HepG2 (cell line): ENCODE measurements around the gene SNHG17. TPM values are rescaled to one million over a fixed set of nuclear protein-coding genes. Genes with fewer than 3 reads are reported as not detected.

Experiments used
- GATAD1 ChIP-seq: IDR thresholded peaks from 2 replicates; pipeline ENCODE4 v1.6.1; 2016; ENCODE audit warnings: missing genetic modification reagents, missing compliant biosample characterization
- GTF2F1 ChIP-seq: fragments of 150-350 bp; IDR thresholded peaks from 2 replicates; pipeline ENCODE4 v1.6.1; 2014; ENCODE audit warnings: low read length
- GZF1 ChIP-seq: sonication (generic); formaldehyde crosslinking; IDR thresholded peaks from 2 replicates; pipeline ENCODE4 v1.5.1; 2020; ENCODE audit warnings: mild to moderate bottlenecking, missing genetic modification reagents
- HCFC1 ChIP-seq: fragments of 150-350 bp; IDR thresholded peaks from 2 replicates; pipeline ENCODE4 v1.6.1; 2014; ENCODE audit warnings: low read depth, low read length
- HES4 ChIP-seq: sonication (generic); formaldehyde crosslinking; IDR thresholded peaks from 2 replicates; pipeline ENCODE4 v1.9.0; 2021; ENCODE audit warnings: mild to moderate bottlenecking, missing genetic modification reagents, borderline replicate concordance
- MATR3 ChIP-seq: sonication (generic); formaldehyde crosslinking; IDR thresholded peaks from 2 replicates; pipeline ENCODE4 v1.4.0; 2020; ENCODE audit warnings: missing genetic modification reagents
- PAX8 ChIP-seq: sonication (generic); formaldehyde crosslinking; IDR thresholded peaks from 2 replicates; pipeline ENCODE4 v1.8.0; 2022; ENCODE audit warnings: mild to moderate bottlenecking, missing genetic modification reagents, borderline replicate concordance
- SKI ChIP-seq: fragments of 450-650 bp; IDR thresholded peaks from one replicate; pipeline ENCODE4 v1.6.1; 2018; ENCODE audit warnings: mild to moderate bottlenecking; ENCODE audit not compliant: partially characterized antibody
- SMARCC2 ChIP-seq: fragments of 450-650 bp; IDR thresholded peaks from 2 replicates; pipeline ENCODE4 v1.6.1; 2017; ENCODE audit warnings: antibody characterized with exemption, mild to moderate bottlenecking
- TGIF2 ChIP-seq: IDR thresholded peaks from 2 replicates; pipeline ENCODE4 v1.6.1; 2016; ENCODE audit warnings: control low read depth, missing compliant biosample characterization
- ZNF232 ChIP-seq: sonication (generic); formaldehyde crosslinking; IDR thresholded peaks from 2 replicates; pipeline ENCODE4 v1.4.0; 2020; ENCODE audit warnings: missing genetic modification reagents, borderline replicate concordance
- ZNF337 ChIP-seq: sonication (generic); formaldehyde crosslinking; IDR thresholded peaks from 2 replicates; pipeline ENCODE4 v1.5.1; 2020; ENCODE audit warnings: missing genetic modification reagents, low read depth, mild to moderate bottlenecking, borderline replicate concordance
- ZNF503 ChIP-seq: sonication (generic); formaldehyde crosslinking; IDR thresholded peaks from 2 replicates; pipeline ENCODE4 v1.4.0; 2020; ENCODE audit warnings: missing genetic modification reagents
- ZNF552 ChIP-seq: sonication (generic); formaldehyde crosslinking; IDR thresholded peaks from 2 replicates; pipeline ENCODE4 v1.9.0; 2022; ENCODE audit warnings: missing genetic modification reagents, mild to moderate bottlenecking, borderline replicate concordance
- ZNF615 ChIP-seq: sonication (generic); formaldehyde crosslinking; IDR thresholded peaks from 2 replicates; pipeline ENCODE4 v1.5.0; 2020; ENCODE audit warnings: mild to moderate bottlenecking, missing genetic modification reagents, borderline replicate concordance
- ZNF672 ChIP-seq: sonication (generic); formaldehyde crosslinking; IDR thresholded peaks from 2 replicates; pipeline ENCODE4 v1.8.1; 2022; ENCODE audit warnings: missing genetic modification reagents
- ZNF709 ChIP-seq: sonication (generic); formaldehyde crosslinking; IDR thresholded peaks from 2 replicates; pipeline ENCODE4 v1.5.0; 2020; ENCODE audit warnings: mild to moderate bottlenecking, missing genetic modification reagents
- ZNF720 ChIP-seq: sonication (generic); formaldehyde crosslinking; IDR thresholded peaks from 2 replicates; pipeline ENCODE4 v1.4.0; 2020; ENCODE audit warnings: missing genetic modification reagents
- ZNF790 ChIP-seq: sonication (generic); formaldehyde crosslinking; IDR thresholded peaks from 2 replicates; pipeline ENCODE4 v1.8.0; 2022; ENCODE audit warnings: missing genetic modification reagents, mild to moderate bottlenecking, borderline replicate concordance
- polyA plus RNA-seq, 8 experiments: library from polyadenylated mRNA; depleted of rRNA in 3 of 8; stranded (reverse) in 7 of 8; unstranded in 1 of 8; fragments of >200 nt; fragmentation: Illumina TruSeq in 4 of 8; extraction: Trizol in 4 of 8; gene quantifications; 2 replicates each; pipeline versions ENCODE4 v1.2.1 to v1.2.3, GENCODE V29; 2011 to 2016; ENCODE audit warnings: low read depth in 4 of 8, missing spikeins in 1 of 8, mixed read lengths in 1 of 8; ENCODE audit not compliant: insufficient read depth in 1 of 8
- total RNA-seq, 5 experiments: library from RNA; depleted of rRNA; stranded (reverse); fragments of >200 nt; fragmentation: Illumina TruSeq; extraction: Trizol; gene quantifications; 2 replicates each; pipeline ENCODE4 v1.2.3, GENCODE V29; 2016; ENCODE audit warnings: low read depth in 1 of 5
- TF ChIP-seq, protein P1 (sequence below): sonication (generic); formaldehyde crosslinking; IDR thresholded peaks from 2 replicates; pipeline ENCODE4 v1.5.0; 2020; ENCODE audit warnings: missing genetic modification reagents, mild to moderate bottlenecking, borderline replicate concordance
- TF ChIP-seq, protein P2 (sequence below): sonication (generic); formaldehyde crosslinking; IDR thresholded peaks from 2 replicates; pipeline ENCODE4 v1.5.0; 2020; ENCODE audit warnings: missing genetic modification reagents
- TF ChIP-seq, protein P3 (sequence below): sonication (generic); formaldehyde crosslinking; IDR thresholded peaks from 2 replicates; pipeline ENCODE4 v1.8.0; 2022; ENCODE audit warnings: mild to moderate bottlenecking, missing genetic modification reagents, borderline replicate concordance
- TF ChIP-seq, protein P4 (sequence below): IDR thresholded peaks from 2 replicates; pipeline ENCODE4 v1.6.1; 2016; ENCODE audit warnings: missing compliant biosample characterization, missing genetic modification reagents, borderline replicate concordance

Gene SNHG17
- total and polyA plus RNA-seq, 2 of the 13 experiments (the other 11 are each of a cell fraction or from before 2014, with no cell fraction given) = 26.2 to 41.2 TPM

- TF ChIP-seq ZNF672 (CRISPR knock-in tag) (peak; percentile 88; the same call in 1 of the 2 replicates), GTF2F1 (peak; percentile 97), ZNF615 (CRISPR knock-in tag) (peak; percentile 98), SMARCC2 (no peak), ZNF232 (CRISPR knock-in tag) (peak; percentile 99), ZNF337 (CRISPR knock-in tag) (peak; percentile 98), TGIF2 (peak; percentile 78), ZNF709 (CRISPR knock-in tag) (peak; percentile 92), HCFC1 (peak; percentile 87), GZF1 (CRISPR knock-in tag) (peak; percentile 97), MATR3 (CRISPR knock-in tag) (no peak), ZNF720 (CRISPR knock-in tag) (peak; percentile 97), PAX8 (peak; percentile 96; the same call in 1 of the 2 replicates), ZNF552 (CRISPR knock-in tag) (peak; percentile 98), SKI (peak; percentile 94), ZNF503 (CRISPR knock-in tag) (peak; percentile 97), HES4 (CRISPR knock-in tag) (peak; percentile 99), ZNF790 (no peak; the same call in 1 of the 2 replicates), GATAD1 (CRISPR knock-in tag) (peak; percentile 97)
- TF ChIP-seq, protein P1, sequence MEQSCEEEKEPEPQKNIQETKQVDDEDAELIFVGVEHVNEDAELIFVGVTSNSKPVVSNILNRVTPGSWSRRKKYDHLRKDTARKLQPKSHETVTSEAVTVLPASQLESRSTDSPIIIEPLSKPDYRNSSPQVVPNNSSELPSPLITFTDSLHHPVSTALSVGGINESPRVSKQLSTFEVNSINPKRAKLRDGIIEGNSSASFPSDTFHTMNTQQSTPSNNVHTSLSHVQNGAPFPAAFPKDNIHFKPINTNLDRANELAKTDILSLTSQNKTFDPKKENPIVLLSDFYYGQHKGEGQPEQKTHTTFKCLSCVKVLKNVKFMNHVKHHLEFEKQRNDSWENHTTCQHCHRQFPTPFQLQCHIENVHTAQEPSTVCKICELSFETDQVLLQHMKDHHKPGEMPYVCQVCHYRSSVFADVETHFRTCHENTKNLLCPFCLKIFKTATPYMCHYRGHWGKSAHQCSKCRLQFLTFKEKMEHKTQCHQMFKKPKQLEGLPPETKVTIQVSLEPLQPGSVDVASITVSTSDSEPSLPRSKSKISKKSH (CRISPR knock-in tag) = peak; percentile 100
- TF ChIP-seq, protein P2, sequence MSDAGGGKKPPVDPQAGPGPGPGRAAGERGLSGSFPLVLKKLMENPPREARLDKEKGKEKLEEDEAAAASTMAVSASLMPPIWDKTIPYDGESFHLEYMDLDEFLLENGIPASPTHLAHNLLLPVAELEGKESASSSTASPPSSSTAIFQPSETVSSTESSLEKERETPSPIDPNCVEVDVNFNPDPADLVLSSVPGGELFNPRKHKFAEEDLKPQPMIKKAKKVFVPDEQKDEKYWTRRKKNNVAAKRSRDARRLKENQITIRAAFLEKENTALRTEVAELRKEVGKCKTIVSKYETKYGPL (CRISPR knock-in tag) = no peak; the same call in none of the 2 replicates
- TF ChIP-seq, protein P3, sequence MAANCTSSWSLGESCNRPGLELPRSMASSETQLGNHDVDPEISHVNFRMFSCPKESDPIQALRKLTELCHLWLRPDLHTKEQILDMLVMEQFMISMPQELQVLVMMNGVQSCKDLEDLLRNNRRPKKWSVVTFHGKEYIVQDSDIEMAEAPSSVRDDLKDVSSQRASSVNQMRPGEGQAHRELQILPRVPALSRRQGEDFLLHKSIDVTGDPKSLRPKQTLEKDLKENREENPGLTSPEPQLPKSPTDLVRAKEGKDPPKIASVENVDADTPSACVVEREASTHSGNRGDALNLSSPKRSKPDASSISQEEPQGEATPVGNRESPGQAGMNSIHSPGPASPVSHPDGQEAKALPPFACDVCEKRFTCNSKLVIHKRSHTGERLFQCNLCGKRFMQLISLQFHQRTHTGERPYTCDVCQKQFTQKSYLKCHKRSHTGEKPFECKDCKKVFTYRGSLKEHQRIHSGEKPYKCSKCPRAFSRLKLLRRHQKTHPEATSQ (CRISPR knock-in tag) = peak; percentile 100
- TF ChIP-seq, protein P4, sequence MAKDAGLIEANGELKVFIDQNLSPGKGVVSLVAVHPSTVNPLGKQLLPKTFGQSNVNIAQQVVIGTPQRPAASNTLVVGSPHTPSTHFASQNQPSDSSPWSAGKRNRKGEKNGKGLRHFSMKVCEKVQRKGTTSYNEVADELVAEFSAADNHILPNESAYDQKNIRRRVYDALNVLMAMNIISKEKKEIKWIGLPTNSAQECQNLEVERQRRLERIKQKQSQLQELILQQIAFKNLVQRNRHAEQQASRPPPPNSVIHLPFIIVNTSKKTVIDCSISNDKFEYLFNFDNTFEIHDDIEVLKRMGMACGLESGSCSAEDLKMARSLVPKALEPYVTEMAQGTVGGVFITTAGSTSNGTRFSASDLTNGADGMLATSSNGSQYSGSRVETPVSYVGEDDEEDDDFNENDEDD (CRISPR knock-in tag) = peak; percentile 99
Measured at GRCh38 chr20:38434770-38435554, at the start of gene SNHG17 (continued).
